T47D (cell line): Measurements from ENCODE around the gene ERVW-1.
A peak's percentile ranks its signal among the peaks of the same experiment; 100 is the strongest.
"Not testable (repeated sequence)": the region's sequence is repeated elsewhere in the genome, so short reads cannot be mapped to it uniquely, and the experiment has no call there.

Experiments
- DNase-seq, 2 experiments: peaks; one replicate each; pipeline versions ENCODE4 v3.0.0 to v3.0.0-alpha.2; 2011 to 2012; ENCODE audit warnings: low read depth in 1 of 2, low spot score in 1 of 2
- JUND ChIP-seq: IDR thresholded peaks from 2 replicates; pipeline ENCODE4 v1.6.1; 2012; ENCODE audit warnings: low read depth
- in situ Hi-C: cut with HindIII; loops from 2 replicates; pipeline ENCODE4 v1.10.0; 2016; ENCODE audit warnings: low sequenced_read_pairs, low pct_unique_long_range_greater_than_20kb

The ERVW-1 gene

GRCh38 chr7:92485267-92485892 is 7.6 kb upstream of the ERVW-1 start:
- in situ Hi-C loops = no loop called here
- no peak for DNase-seq
- TF ChIP-seq JUND = no peak

GRCh38 chr7:92484226-92484625 is 6.5 kb upstream of the ERVW-1 start:
- in situ Hi-C loops, DNase-seq: not testable (repeated sequence)

- in situ Hi-C loops, DNase-seq: not testable (repeated sequence)
These were observed 5.9 kb upstream of the ERVW-1 start for GRCh38 chr7:92483624-92484023.

GRCh38 chr7:92479146-92479545 is 1.4 kb upstream of the ERVW-1 start:
- in situ Hi-C loops, DNase-seq: not testable (repeated sequence)

GRCh38 chr7:92478711-92479110 is 965 bp upstream of the ERVW-1 start:
- in situ Hi-C loops = no loop called here
- no peak for DNase-seq
- TF ChIP-seq JUND = no peak

- no peak for DNase-seq
- in situ Hi-C loops = no loop called here
- no peak for TF ChIP-seq JUND
These were observed 349 bp upstream of the ERVW-1 start for GRCh38 chr7:92478095-92478494.

GRCh38 chr7:92475851-92476590 is 1.7 kb downstream of the ERVW-1 start:
- in situ Hi-C loops, DNase-seq: not testable (repeated sequence)

GRCh38 chr7:92475261-92475770 is 2.4 kb downstream of the ERVW-1 start:
- DNase-seq, in situ Hi-C loops: not testable (repeated sequence)

GRCh38 chr7:92473989-92474388 is 3.8 kb downstream of the ERVW-1 start:
- peak in 1 of 2 experiments; percentile 54 for DNase-seq
- in situ Hi-C loops = not testable (repeated sequence)

GRCh38 chr7:92468589-92468988 is 9.2 kb downstream of the ERVW-1 start:
- in situ Hi-C loops, DNase-seq: not testable (repeated sequence)

GRCh38 chr7:92466682-92467081 is 11.1 kb downstream of the ERVW-1 start:
- in situ Hi-C loops = no loop called here
- no peak for DNase-seq
- no peak for TF ChIP-seq JUND

GRCh38 chr7:92464515-92464914 is 13.2 kb downstream of the ERVW-1 start:
- peak in 1 of 2 experiments; percentile 61 for DNase-seq
- no peak for TF ChIP-seq JUND
- in situ Hi-C loops = no loop called here

- peak in 1 of 2 experiments; percentile 4 for DNase-seq
- in situ Hi-C loops = no loop called here
- no peak for TF ChIP-seq JUND
These were observed 15.2 kb downstream of the ERVW-1 start for GRCh38 chr7:92462560-92462959.
